GM19324 (cell line): ENCODE results near the gene PI4KA.
"Not testable (repeated sequence)": the region's sequence is repeated elsewhere in the genome, so short reads cannot be mapped to it uniquely, and the experiment has no call there.

Source experiments
- ATAC-seq: cut with Tn5 transposase; IDR thresholded peaks from one replicate; pipeline ENCODE4 v1.9.1; 2021; ENCODE audit warnings: mild to moderate bottlenecking, moderate library complexity; ENCODE audit not compliant: unreplicated experiment, low FRiP score

Gene PI4KA

DNA sequence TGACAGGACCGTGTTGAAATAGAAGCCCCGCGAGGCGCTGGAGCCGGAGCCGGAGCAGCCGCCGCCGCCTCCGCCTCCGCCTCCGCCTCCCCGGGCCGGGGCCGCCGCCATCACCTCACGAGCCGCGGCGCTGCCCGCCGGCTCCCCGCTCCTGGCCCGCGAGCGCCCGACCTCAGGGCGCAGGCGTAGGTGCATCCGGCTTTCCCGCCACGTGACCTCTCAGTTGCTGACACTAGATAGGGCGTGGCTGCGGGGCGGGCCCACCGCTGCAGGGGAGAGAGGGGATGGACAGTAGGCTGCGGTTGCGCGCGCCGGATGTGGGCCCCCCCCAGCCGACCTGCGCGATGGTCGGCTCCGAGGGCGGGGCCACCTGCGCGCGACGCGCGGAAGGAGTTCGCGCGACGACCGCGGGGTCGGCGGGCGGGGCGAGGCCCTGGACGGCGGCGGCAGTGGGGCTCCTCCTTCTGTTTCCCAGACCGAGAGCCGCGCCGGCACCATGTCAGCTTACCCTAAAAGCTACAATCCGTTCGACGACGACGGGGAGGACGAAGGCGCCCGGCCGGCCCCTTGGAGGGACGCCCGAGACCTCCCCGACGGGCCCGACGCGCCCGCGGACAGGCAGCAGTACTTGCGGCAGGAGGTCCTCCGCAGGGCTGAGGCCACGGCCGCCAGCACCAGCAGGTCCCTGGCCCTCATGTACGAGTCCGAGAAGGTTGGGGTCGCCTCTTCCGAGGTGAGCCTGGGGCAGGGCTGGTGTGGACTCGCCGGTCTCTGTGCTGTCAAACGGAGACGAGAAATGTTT lies at the start of gene PI4KA, which contains the start of gene SNAP29:
Gene PI4KA, minus strand, starts transcription at position 197 of the 802 bp plus-strand sequence. Its CDS starts 86 bp downstream, at position 111.
Gene SNAP29, plus strand, starts transcription at position 393 of the 802 bp plus-strand sequence. Its CDS starts 104 bp downstream, at position 497.
- ATAC-seq: peak; percentile 95

DNA sequence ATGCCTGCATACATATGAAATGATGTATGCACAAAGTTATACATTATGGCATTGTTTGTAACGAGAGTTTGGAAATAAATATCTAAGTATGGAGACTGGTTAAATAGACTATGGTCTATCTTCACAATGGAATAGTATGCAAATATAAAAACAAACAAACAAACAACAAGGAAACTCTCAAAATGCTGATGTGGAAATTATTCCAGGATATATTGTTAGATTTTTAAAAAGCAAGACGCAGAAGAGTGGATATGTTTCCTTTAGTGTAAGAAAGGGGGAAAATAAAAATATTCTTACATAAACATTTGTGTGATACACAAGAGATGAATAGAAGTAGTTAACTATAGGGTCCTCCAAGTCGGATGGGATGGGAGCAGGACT lies 47.8 kb upstream of the PI4KA start:
- ATAC-seq: no peak

DNA sequence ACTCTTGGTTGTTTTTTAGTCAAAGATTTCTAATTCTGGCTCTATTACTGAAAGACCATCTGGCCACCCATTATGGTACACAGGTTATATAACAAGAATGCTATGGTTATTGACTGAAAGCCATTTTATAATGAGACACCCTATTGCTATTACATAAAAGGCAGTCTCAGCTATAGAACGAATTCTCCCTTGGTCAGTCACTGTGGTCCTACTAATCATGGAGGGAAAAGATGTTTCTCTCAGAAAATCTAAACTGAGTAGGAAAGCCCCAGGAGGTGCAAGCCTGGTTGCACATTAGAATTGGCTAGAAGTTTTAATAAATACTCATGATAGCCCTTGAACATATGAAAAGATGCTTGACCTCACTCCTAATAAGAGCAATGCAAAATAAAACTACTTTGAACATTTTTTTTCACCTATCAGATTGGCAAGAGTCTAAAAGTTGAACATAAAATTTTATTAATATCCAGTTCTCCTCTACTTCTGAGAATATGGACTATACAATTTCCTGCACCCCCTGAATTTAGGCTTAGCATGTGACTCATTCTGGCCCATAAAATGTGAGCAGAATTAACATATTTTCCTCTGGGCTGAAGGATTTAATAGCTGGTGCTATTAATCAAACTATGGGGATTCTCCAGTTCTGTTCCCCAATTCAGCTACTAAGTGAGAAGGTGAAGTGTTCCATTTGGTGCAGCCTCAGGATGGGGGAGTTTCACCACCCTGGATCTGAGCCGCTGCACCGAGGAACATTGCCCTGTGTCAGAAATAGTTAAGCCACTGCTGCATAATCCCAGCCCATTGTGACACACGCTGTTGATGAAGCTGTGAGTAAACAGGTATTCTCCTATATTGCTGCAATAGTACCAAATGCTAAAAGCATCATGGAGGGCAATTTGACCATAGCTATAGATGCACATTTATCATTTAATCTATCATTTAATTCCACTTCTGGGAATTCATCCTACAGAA lies 47.1 kb upstream of the PI4KA start:
- no peak for ATAC-seq

DNA sequence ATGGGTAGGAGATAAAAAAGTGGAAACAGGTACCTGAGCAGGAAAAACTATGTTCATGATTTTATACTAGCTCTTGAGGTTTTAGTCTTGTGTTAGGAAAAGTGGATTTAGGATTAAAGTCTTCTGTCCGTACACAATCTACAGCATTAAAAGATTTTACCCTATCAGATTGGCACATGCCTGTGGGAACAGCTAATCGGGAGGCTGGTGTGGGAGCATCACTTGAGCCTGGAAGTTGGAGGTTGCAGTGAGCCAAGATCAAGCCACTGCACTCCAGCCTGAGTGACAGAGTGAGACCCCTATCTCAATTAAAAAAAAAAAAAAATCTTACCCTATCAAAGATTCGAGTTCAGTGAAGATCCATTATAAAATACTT lies 46.4 kb upstream of the PI4KA start:
- ATAC-seq: no peak

DNA sequence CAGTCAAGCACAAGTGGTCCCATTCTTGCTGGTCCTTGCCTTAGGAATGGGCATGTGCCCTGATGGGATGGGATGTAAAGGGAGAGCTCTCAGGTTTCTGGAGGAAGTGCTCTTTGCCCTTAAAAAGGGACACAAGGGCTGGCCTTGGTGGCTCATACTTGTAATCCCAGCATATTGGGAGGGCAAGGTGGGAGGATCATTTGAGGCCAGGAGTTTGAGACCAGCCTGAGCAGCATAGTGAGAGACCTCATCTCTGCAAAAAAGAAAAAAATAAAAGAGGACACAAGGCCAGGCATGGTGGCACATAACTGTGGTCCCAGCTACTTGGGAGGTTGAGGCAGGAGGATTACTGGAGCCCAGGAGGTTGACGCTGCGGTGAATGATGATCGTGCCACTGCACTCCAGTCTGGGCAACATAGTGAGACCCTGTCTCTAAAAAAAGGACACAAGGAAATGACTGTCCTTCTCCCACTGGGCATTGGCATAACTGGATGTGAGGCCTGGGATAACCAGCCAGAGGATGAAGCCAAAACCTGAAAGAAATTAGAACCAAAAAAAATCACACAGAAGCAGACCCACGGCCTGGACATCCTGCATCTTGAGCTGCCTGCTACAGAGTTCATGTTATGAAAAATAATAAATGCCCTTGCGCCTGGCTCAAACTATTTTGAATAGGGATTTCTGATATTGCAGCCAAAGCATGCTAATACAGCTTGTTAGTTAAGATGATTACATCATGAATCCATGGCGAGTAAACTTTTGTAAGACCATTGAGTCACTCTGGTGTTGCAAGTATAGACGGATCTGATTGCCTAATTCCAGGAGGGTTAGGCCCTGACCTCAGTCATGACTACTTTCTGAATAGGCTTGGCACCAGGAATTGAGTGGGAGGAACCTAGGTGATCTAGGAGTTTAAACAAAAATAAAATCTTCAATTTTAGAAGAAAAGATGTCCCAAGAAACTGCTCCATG lies 45.7 kb upstream of the PI4KA start:
- ATAC-seq: no peak

DNA sequence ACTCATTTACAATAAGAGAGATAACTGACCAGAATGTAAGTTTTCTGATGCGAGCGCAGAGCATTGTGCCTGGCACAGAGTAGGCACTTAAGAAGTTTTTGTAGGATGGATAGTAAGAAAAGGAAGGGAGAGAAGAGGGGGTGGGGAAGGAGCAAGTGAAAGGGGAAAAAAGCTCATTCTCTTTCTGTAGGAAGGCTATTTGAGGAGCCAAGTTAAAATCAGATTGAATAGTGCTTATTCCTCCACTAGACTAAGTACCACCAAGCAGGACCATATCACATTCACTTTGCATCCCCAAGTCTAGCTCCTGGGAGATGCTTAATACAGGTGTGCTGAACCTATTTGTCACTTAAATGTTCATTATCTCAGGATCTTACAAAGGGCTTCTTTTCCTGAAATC lies 44.5 kb upstream of the PI4KA start:
- no peak for ATAC-seq

DNA sequence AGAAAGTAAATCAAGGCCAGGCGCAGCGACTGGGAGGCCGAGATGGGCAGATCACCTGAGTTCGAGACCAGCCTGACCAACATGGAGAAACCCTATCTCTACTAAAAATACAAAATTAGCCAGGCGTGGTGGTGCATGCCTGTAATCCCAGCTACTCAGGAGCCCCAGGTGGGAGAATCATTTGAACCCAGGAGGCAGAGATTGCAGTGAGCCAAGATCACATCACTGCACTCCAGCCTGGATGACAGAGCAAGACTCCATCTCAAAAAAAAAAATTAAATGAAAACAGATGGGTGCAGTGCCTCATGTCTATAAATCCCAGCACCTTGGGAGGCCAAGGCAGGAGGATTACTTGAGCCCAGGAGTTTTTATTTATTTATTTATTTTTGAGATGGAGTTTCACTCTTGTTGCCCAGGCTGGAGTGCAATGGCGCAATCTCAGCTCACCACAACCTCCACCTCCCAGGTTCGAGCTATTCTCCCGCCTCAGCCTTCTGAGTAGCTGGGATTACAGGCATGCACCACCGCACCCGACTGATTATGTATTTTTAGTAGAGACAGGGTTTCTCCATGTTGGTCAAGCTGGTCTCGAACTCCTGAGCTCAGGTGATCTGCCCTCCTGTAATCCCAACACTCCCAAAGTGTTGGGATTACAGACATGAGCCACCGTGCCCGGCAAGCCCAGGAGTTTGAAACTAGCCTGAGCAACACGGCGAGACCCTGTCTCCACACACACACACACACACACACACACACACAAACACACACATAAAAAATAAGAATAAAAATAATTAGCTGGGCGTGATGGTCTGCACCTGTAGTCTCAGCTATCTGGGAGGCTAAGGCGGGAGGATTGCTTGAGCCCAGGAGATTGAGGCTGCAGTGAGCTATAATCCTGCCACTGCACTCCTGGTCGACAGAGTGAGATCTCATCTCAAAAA lies 42.8 kb upstream of the PI4KA start:
- not testable (repeated sequence) for ATAC-seq

DNA sequence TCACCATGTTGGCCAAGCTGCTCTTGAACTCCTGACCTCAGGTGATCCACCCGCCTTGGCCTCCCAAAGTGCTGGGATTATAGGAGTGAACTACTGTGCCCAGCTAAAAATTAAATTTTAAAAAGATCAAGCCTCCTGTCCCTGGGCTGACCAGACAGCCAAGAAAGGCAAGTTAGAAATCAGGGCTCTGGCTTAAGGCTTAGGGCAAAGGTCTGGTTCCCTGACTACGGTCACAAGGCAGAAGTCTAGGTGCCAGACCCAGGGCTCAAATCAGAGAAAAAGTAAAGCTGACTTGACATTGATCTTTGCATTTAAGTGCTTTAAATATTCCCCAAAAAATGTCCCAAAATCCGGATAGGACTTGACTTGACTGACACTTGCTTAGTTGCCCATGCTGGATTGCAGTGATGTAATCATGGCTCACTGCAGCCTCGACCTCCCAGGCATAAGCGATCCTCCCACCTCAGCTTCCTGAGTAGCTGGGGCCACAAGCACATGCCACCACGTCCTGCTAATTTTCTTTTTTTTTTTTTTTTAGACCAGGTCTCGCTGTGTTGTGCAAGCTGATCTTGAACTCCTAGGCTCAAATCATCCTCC lies 41.3 kb upstream of the PI4KA start:
- ATAC-seq: no peak

DNA sequence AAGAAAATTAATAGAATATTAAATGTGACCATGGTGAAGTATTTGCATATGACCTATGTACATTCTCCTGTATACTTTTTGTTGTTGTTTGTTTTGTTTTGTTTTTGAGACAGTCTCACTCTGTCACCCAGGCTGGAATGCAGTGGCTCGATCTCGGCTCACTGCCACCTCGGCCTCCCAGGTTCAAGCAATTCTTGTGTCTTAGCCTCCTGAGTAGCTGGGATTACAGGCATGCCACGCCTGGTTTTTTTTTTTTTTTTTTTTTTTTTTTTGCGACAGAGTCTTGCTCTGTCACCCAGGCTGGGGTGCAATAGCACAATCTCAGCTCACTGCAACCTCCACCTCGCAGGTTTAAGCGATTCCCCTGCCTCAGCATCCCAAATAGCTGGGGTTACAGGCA lies 39.1 kb upstream of the PI4KA start:
- not testable (repeated sequence) for ATAC-seq

DNA sequence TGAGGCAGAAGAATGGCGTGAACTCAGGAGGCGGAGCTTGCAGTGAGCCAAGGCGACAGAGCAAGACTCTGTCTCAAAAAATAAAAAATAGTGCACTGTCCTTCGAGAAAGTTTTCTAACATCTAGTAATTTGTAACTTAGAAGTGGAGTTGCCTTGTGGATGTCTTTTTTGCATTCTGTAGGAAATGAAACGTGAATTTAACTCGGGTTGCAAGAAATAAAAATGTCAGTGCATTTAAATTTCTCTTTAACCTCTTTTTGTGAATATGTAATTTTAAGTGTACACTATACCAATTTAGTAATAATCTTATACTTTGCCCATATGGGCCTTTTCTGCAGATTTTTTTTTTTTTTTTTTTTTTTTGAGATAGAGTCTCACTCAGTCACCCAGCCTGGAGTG lies 32.4 kb upstream of the PI4KA start:
- ATAC-seq: no peak

DNA sequence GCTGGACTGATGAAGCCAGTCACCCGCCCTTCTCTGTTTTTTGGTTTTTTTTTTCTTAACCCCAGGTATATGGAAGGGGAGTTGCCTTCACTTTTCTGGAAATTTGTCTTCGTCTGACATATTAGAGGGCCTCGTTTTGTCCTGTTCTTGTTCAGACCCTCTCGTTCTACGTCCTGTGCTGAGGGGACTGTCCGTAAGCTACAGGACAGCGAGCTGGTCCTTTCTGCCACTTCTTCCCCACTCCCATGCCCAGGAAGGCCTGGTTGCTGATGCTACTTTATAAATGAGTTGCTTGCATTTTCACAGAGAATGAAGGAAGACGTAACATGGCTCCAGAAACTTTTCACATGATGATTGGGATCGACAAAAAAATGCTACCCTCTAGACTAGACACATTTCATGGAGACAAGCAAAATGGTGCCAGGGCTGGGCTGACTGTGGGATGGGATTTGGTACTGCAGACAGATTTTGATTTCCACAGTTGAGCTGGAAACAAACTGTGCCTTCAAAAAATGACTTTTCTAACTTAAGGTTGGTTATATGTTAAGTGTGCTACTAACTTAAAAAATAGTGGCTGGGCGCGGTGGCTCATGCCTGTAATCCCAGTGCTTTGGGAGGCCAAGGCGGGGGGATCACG lies 31.4 kb upstream of the PI4KA start:
- ATAC-seq: no peak

DNA sequence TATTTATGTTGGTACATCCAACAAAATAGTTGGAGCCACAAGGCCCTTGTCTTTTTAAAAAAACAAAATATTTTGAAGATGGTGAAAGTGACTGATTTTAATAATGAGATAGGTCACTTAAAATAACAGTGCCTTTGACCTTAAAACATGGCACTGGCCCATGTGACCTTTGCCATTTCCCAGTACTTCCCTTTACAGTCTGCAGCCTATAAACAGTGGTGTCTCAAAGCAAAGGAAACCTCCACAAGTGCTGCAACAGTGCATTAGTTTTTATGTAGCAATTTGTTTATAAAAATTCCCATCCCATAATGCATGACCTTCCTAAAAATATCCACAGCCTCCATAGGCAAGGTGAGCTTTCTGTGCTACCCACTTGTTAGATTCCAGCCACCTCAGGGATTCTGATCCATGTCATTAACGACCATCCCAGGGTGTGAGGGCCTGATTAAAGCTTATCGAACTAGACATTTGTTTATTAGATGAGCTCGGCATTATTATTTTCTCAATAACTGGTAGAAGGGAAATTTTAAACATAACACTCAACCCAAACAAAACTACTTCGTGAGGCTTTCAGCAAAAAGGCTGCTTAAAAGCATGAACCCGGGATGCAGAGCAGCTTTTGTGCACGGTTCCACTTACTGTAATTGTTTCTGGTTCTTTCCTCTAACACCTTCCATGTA lies 30.6 kb upstream of the PI4KA start:
- no peak for ATAC-seq

DNA sequence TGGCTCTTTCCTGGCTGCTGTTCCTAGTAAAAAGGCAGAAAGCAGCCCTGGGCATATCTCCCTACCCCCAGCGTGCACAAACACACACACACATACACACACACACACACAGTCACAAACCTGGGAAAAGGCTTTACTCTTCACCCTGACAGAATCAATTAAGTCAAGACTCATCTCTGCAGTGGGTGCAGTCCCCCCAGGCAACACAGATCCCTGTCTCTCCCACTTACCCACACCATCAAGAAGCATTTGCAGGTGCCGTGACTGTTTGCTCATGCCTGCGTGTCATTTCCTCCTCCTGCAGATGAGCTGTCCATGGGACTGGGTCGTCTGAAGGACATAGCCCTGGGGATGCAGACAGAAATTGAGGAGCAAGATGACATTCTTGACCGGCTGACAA lies 28.8 kb upstream of the PI4KA start:
- ATAC-seq: no peak

DNA sequence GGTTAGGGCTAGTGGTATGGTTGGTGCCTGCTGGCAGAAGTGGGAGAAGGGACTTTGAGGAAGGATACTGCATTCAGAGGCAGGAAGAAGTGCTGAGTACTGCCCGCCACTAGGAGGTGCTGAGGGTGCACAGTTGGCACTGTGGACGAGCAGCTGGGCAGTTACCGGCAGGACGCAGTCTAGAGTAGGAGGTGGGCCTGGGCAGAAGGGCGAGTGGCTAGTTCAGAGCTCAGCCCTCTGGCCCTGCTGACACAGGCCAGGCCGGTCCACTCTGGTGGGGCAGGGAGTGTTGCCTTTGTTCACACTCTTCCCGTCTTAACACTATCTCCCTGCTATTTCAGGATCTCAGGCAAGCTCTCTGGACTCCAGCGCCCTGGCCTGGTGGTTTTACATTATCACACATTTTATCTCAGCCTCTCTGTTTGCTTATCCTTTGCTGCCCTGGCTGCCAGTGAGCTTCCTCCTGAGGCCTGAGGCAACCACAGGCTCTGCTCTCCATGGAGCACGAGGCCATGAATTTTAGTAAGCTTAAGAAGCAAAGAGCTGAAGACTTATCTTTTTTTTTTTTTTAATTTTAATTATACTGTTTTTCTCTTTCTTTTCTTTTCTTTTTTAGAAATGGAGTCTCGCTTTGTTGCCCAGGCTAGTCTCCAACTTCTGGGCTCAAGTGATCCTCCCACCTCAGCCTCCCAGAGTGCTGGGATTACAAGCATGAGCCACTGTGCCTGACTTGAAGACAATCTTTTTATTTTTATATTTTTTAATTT lies 27.1 kb upstream of the PI4KA start:
- ATAC-seq: no peak

DNA sequence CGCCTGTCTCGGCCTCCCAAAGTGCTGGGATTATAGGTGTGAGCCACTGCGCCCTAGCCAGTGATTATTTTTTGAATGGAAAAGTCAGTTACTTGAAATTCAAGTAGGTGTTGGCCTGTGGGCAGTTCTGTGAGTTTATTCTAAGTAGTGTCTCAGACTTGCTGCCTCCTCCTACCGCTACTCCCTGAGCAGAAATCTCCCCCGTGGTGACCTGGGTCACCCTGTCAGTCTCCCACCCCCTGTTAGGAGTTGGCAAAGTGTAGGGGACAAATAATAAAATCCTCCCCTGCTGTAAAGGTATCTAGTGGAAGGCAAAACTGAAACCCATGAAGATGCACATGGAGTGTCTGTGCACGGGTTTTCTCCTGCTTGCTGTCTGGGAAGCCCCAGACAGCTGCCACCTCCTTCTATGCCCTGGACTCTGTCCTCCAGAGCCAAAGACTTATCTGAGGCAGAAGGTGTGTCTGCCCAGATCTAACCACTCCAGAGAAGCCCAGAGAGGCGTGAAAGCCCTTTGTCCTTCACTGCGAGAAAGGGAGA lies 26.5 kb upstream of the PI4KA start:
- no peak for ATAC-seq

DNA sequence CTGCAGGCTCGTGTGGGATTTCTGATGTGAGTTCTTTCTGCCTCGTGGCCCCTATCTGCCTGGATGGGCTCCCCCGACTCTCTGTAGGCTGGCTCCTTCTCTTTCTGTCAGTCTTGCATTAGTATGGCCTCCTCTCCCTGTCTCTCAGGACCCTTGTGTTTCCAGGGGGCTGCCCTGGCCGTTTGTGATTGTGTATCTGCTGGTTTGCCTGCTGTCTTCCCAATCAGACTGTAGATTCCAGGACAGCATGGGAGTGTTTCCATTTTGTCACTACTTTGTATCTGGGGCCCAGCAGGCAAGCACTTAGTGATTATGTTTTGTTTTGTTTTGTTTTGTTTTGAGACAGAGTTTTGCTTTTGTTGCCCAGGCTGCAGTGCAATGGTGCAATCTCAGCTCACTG lies 25.8 kb upstream of the PI4KA start:
- ATAC-seq: no peak

DNA sequence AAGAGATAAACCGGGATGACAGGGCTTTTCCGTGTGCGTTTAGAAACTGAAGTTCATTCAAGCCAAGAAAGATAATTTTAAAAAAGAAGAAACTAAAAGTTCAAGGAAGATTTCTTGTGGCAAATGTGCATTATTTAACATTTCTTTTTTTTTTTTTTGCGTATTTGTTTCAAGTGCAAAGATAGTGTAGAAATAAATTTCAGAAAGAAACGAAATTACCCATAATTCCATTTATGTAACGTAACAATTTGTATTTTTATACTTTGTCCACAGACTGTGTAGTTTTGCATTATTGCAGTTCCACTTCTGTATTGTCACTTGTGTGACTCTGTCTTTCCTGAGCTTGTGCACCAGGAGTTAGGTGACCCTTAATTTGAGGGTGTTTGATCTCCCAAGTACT lies 24.2 kb upstream of the PI4KA start:
- ATAC-seq: no peak
